ENCODE measurements around the gene MYH2.

MYH2 gene

DNA sequence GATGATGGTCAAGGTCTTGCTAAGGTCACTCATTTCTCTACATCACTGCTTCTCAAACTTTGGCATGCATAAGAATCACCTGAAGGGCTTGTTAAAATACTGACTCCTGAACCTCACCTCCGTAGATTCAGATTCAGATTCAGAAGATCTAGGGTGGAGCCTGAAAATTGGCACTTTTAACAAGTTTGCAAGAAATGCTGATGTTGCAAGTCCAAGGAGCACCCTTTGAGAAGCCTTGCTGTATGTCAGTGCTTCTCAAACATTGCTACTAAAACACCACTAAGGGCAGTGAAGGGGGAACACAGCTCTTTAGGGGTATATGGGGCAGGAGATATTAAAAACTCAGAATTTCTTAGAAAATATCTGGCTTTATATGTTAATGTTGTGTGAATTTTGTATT is 17.4 kb downstream of the MYH2 start:
- TF ChIP-seq, protein P1, sequence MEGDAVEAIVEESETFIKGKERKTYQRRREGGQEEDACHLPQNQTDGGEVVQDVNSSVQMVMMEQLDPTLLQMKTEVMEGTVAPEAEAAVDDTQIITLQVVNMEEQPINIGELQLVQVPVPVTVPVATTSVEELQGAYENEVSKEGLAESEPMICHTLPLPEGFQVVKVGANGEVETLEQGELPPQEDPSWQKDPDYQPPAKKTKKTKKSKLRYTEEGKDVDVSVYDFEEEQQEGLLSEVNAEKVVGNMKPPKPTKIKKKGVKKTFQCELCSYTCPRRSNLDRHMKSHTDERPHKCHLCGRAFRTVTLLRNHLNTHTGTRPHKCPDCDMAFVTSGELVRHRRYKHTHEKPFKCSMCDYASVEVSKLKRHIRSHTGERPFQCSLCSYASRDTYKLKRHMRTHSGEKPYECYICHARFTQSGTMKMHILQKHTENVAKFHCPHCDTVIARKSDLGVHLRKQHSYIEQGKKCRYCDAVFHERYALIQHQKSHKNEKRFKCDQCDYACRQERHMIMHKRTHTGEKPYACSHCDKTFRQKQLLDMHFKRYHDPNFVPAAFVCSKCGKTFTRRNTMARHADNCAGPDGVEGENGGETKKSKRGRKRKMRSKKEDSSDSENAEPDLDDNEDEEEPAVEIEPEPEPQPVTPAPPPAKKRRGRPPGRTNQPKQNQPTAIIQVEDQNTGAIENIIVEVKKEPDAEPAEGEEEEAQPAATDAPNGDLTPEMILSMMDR (IDR thresholded peaks at IDR 0.05; ENCODE audit: borderline replicate concordance, insufficient read depth, low read depth, low read length), result no peak
- H3K4me3 ChIP-seq (ENCODE audit: low read depth, low read length), result no peak overlapping the region

- TF ChIP-seq, protein P1 (IDR thresholded peaks at IDR 0.05; ENCODE audit: borderline replicate concordance, insufficient read depth, low read depth, low read length), result no peak
- H3K4me3 ChIP-seq (ENCODE audit: low read depth, low read length), result no peak overlapping the region
Observed at GRCh38 chr17:10527419-10527818, 22.0 kb downstream of the MYH2 start.

DNA sequence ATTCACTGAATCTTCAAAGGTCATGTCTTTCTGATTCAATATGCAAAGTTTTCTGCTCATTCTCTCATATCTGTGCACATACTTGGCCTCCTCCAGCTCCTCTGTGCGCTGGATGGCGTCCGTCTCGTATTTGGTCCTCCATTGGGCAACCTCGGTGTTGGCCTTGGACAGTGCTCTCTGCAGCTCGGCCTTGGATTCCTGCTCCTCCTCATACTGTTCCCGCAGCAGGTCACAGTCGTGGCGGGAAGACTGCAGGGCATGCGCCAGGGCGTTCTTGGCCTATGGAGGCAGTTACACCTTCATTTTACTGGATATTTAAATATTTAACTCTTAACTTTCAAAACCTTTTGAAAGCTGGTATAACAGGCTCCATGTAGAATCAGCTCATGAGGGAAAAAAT is 22.9 kb downstream of the MYH2 start:
- TF ChIP-seq, protein P1 (IDR thresholded peaks at IDR 0.05; ENCODE audit: borderline replicate concordance, insufficient read depth, low read depth, low read length), result no peak
- H3K4me3 ChIP-seq (ENCODE audit: low read depth, low read length), result no peak overlapping the region

DNA sequence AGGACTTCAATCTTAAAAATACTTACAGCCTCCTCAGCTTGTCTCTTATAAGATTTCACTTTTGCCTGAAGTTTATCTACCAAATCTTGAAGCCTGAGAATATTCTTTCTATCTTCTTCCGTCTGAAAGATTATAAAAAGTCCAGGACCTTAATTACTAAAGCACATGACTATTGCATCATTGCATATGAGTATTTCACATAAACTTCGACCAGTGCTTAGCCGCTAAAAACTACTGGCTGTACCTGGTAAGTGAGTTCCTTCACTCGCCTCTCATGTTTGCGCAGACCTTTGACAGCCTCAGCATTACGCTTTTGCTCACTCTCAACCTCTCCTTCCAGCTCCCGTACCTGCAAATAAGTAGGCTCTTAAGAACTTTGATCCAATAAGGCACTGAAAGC is 26.4 kb downstream of the MYH2 start:
- H3K4me3 ChIP-seq (ENCODE audit: low read depth, low read length), result no peak overlapping the region
- TF ChIP-seq, protein P1 (IDR thresholded peaks at IDR 0.05; ENCODE audit: borderline replicate concordance, insufficient read depth, low read depth, low read length), result no peak

DNA sequence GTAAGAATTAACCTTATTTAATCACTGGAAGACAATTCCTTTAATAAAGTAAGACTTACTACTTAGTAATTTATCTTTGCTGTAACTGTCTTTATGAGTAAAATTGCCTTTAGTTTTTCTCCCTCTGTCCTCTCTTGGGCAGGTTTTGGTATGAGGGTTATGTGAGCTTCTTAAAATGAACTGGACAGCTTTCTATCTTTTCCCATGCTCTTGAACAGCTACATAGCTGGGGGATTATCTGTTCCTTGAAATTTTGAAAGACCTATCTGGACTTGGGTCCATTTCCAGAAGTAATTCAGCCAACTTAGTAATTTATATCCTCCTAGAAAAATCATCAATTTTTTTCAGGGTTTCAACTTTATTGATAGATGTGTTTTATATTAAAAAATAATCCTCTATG is 27.5 kb downstream of the MYH2 start:
- TF ChIP-seq, protein P1 (IDR thresholded peaks at IDR 0.05; ENCODE audit: borderline replicate concordance, insufficient read depth, low read depth, low read length), result no peak
- no peak overlapping the region for H3K4me3 ChIP-seq (ENCODE audit: low read depth, low read length)

DNA sequence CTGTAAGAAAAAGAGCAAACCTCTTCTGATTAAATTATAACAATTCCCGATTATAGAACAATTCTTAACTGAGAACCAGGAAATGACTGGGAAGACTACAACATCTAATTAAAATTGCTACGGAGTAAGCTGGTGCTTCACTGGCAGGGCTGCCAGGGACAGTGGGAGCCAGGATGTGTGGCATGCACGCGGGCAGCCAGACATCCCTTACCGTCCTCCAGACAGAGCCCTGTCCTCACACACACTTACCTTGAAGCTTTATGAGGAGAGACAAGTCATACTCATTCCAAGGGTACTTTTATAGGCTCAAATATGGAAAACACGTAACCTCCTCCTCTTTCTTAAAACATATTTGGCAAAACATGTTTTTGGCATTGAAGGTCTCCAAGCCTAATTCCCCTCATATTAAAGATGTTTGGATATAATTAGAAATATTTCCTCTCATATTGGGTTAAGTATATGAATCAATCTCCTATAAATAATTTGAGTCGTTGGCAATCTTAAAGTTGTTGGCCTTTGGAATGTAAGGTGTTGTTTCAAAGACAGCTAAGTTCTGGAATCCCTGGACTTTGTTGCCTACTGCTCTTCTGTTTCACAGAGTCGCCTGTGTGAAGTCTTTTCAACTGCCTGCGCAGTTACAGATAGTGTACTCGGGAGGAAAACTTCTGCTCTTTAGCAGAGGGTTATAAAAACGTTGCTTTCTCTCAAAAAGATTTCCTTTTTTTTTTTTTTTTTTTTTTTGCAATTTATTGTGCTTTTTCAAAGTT is 31.0 kb downstream of the MYH2 start, which contains the start of gene MYH1:
MYH1 (minus strand) TSS at position 272 of the 767 bp plus-strand sequence. CDS start 1,900 bp downstream, outside the sequence.
- TF ChIP-seq, protein P1 (IDR thresholded peaks at IDR 0.05; ENCODE audit: borderline replicate concordance, insufficient read depth, low read depth, low read length), result no peak

GRCh38 chr17:10516638-10517037 is 32.8 kb downstream of the MYH2 start:
- no peak overlapping the region for H3K4me3 ChIP-seq (ENCODE audit: low read depth, low read length)
- TF ChIP-seq, protein P1 (IDR thresholded peaks at IDR 0.05; ENCODE audit: borderline replicate concordance, insufficient read depth, low read depth, low read length), result no peak

More for the DNA sequence above, 31.0 kb downstream of the MYH2 start, which contains the start of gene MYH1:
- no peak within 1 kb of the TSS for H3K4me3 ChIP-seq (ENCODE audit: low read depth, low read length)
